Activated naive CD4-positive, alpha-beta T cell treated with anti-CD3 and anti-CD28 coated beads, Interleukin-2, amount 50 U/mL, for 72 hours (primary cell): ENCODE measurements around the gene PSME2. TPM values are rescaled to one million over a fixed set of nuclear protein-coding genes. Genes with fewer than 3 reads are reported as not detected.

ENCODE experiments used
- ATAC-seq, 2 donors: fragments of 150-1000 bp; cut with Tn5 transposase; 2 replicates each; pipeline ENCODE4 v1.10.0; 2021; ENCODE audit warnings: mild to moderate bottlenecking in 2 of 2, moderate library complexity in 2 of 2
- DNase-seq, 2 donors: peaks; one replicate each; pipeline ENCODE4 v3.0.0; 2021 to 2022; ENCODE audit warnings: low spot score in 2 of 2
- H3K27ac Mint-ChIP-seq, 2 donors: one replicate each; pipeline ENCODE4 v1.8.0; 2022; ENCODE audit warnings: mild to moderate bottlenecking in 2 of 2, mixed read lengths in 2 of 2
- H3K36me3 Mint-ChIP-seq, 2 donors: one replicate each; pipeline ENCODE4 v1.8.0; 2022; ENCODE audit warnings: mixed read lengths in 2 of 2
- H3K9me3 Mint-ChIP-seq, 2 donors: one replicate each; pipeline ENCODE4 v1.8.0; 2022; ENCODE audit warnings: mixed read lengths in 2 of 2
- total RNA-seq, 2 donors: library from RNA; stranded (reverse); gene quantifications; one replicate each; pipeline ENCODE4 v1.2.3, GENCODE V29; 2022

Gene PSME2
- total RNA-seq, 2 donors from 2014 or later: 452 to 507 TPM

DNA sequence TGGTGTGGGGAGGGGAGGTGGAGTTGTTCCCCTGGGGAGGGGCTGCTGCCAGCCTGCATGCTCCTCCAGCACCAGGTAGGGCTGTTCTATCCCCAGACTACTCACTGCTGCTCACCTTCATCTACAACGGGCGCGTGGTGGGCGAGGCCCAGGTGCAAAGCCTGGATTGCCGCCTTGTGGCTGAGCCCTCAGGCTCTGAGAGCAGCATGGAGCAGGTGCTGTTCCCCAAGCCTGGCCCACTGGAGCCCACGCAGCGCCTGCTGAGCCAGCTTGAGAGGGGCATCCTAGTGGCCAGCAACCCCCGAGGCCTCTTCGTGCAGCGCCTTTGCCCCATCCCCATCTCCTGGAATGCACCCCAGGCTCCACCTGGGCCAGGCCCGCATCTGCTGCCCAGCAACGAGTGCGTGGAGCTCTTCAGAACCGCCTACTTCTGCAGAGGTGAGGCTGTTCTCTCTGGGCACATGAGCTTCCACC is 18.1 kb upstream of the PSME2 start:
- peak overlapping the region; percentile 100 for H3K27ac Mint-ChIP-seq
- no peak for ATAC-seq
- no peaks in the 10 kb centered on the region for H3K9me3 Mint-ChIP-seq
- no peak for DNase-seq
- peaks cover 38 to 81% of the 10 kb centered on the region in 2 donors for H3K36me3 Mint-ChIP-seq

- Mint-ChIP-seq H3K36me3 (peaks cover 33 to 71% of the 10 kb centered on the region in 2 donors), H3K9me3 (no peaks in the 10 kb centered on the region), H3K27ac (peak overlapping the region; percentile 100)
- DNase-seq (no peak), ATAC-seq (peak in 1 of 2 donors; percentile 23)
Measured at GRCh38 chr14:24162093-24162492, 15.7 kb upstream of the PSME2 start.

DNA sequence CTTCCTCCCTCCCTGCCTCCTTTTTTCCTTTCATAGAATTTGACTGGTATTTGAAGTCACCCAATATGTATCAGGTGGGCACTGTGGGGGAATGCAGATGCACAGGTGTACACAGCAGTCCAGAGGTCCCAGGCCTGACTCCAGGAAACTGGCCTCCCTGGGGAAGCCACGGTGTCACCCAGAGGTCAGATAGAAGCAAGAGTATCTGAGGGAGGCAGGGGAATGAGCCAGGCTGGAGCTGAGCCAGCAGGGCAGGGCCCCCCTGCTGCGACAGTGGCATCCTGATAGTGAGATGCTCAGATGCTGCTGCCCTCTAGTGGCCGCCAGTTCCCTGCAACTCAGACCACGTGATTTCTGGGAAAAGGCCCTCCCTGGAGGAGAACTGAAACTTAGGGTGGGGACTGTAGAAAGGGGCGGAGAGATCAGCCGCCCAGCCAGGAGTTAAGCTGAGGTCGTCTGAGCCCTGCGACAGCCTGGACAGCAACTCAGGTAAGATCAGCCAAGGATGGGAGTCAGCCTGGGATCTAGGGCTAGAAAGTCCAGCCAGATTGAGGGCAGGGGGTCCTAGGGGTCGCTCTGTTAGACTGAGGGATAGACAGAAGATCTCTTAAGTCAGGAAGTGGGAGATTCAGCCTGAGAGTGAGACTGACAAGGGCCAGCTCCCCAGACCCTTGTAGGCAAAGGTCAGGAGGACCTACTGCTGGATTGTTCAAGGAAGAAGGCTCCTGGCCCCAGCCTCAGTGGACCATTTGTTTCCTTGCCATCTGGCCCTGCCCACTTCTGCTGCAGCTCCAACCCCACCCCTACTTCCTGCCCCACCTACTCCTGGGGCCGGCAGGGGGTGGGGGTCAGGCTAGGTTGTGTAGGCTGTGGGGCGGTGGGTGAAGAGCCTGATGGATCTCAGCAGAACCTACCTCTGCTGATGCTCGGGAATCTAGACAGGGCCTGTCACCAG is 14.7 kb upstream of the PSME2 start, which contains the start of gene IRF9:
Gene IRF9, plus strand, starts transcription at position 416 of the 955 bp plus-strand sequence. CDS start 880 bp downstream, outside the sequence.
- ATAC-seq: peak; percentile 86 to 89
- peak; percentile 98 to 100 for DNase-seq
- Mint-ChIP-seq H3K9me3 (no peaks in the 10 kb centered on the region), H3K27ac (peak within 1 kb of the TSS; percentile 100), H3K36me3 (peaks cover 33 to 69% of the 10 kb centered on the region in 2 donors)

GRCh38 chr14:24160499-24160849 is 14.1 kb upstream of the PSME2 start:
- ATAC-seq (no peak), DNase-seq (no peak)
- Mint-ChIP-seq H3K9me3 (no peaks in the 10 kb centered on the region), H3K27ac (peak overlapping the region; percentile 100), H3K36me3 (peaks cover 33 to 70% of the 10 kb centered on the region in 2 donors)

GRCh38 chr14:24159777-24160498 is 13.5 kb upstream of the PSME2 start:
- no peaks in the 10 kb centered on the region for H3K9me3 Mint-ChIP-seq
- H3K36me3 Mint-ChIP-seq: peaks cover 33 to 67% of the 10 kb centered on the region in 2 donors
- no peak for DNase-seq
- no peak for ATAC-seq
- H3K27ac Mint-ChIP-seq: peak overlapping the region; percentile 100

GRCh38 chr14:24157331-24157730 is 10.9 kb upstream of the PSME2 start:
- peak overlapping the region; percentile 19 to 83 for H3K27ac Mint-ChIP-seq

GRCh38 chr14:24156840-24157239 is 10.4 kb upstream of the PSME2 start:
- DNase-seq: no peak
- Mint-ChIP-seq H3K27ac (peak overlapping the region; percentile 19 to 78), H3K36me3 (peaks cover 16 to 40% of the 10 kb centered on the region in 2 donors), H3K9me3 (no peaks in the 10 kb centered on the region)
- no peak for ATAC-seq

More at GRCh38 chr14:24157331-24157730, 10.9 kb upstream of the PSME2 start:
- ATAC-seq (no peak), DNase-seq (no peak)
- peaks cover 21 to 45% of the 10 kb centered on the region in 2 donors for H3K36me3 Mint-ChIP-seq
- H3K9me3 Mint-ChIP-seq: no peaks in the 10 kb centered on the region

GRCh38 chr14:24155100-24155499 is 8.7 kb upstream of the PSME2 start:
- peaks cover 0 to 31% of the 10 kb centered on the region in 2 donors for H3K36me3 Mint-ChIP-seq
- no peaks in the 10 kb centered on the region for H3K9me3 Mint-ChIP-seq
- no peak for ATAC-seq
- DNase-seq: no peak
- peak overlapping the region in 1 of 2 donors; percentile 72 for H3K27ac Mint-ChIP-seq

- peak overlapping the region in 1 of 2 donors; percentile 82 for H3K27ac Mint-ChIP-seq
- H3K36me3 Mint-ChIP-seq: peaks cover 18 to 37% of the 10 kb centered on the region in 2 donors
- ATAC-seq: no peak
Measured at GRCh38 chr14:24151404-24152080, 5.1 kb upstream of the PSME2 start.

GRCh38 chr14:24150993-24151392 is 4.6 kb upstream of the PSME2 start:
- Mint-ChIP-seq H3K9me3 (no peaks in the 10 kb centered on the region), H3K27ac (peak overlapping the region in 1 of 2 donors; percentile 82), H3K36me3 (peaks cover 23 to 42% of the 10 kb centered on the region in 2 donors)
- no peak for ATAC-seq
- no peak for DNase-seq

More at GRCh38 chr14:24151404-24152080, 5.1 kb upstream of the PSME2 start:
- no peak for DNase-seq
- H3K9me3 Mint-ChIP-seq: no peaks in the 10 kb centered on the region

DNA sequence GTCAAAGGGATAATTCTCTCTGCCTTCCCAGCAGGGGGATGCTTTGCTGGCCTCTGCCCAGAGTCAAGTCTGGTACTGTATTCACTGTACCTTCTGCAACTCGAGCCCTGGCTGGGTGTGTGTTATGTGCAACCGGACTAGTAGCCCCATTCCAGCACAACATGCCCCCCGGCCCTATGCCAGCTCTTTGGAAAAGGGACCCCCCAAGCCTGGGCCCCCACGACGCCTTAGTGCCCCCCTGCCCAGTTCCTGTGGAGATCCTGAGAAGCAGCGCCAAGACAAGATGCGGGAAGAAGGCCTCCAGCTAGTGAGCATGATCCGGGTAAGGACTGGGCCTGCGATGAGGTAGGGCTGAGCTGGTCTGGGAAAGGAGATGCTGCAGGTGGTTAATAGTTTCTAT is 4.2 kb upstream of the PSME2 start:
- H3K36me3 Mint-ChIP-seq: peaks cover 28 to 42% of the 10 kb centered on the region in 2 donors
- H3K9me3 Mint-ChIP-seq: no peaks in the 10 kb centered on the region
- ATAC-seq (no peak), DNase-seq (no peak)
- H3K27ac Mint-ChIP-seq: no peak overlapping the region

- peak overlapping the region in 1 of 2 donors; percentile 96 for H3K27ac Mint-ChIP-seq
- DNase-seq (no peak), ATAC-seq (no peak)
- H3K9me3 Mint-ChIP-seq: no peaks in the 10 kb centered on the region
- peaks cover 33 to 43% of the 10 kb centered on the region in 2 donors for H3K36me3 Mint-ChIP-seq
Measured at GRCh38 chr14:24150061-24150460, 3.7 kb upstream of the PSME2 start.

DNA sequence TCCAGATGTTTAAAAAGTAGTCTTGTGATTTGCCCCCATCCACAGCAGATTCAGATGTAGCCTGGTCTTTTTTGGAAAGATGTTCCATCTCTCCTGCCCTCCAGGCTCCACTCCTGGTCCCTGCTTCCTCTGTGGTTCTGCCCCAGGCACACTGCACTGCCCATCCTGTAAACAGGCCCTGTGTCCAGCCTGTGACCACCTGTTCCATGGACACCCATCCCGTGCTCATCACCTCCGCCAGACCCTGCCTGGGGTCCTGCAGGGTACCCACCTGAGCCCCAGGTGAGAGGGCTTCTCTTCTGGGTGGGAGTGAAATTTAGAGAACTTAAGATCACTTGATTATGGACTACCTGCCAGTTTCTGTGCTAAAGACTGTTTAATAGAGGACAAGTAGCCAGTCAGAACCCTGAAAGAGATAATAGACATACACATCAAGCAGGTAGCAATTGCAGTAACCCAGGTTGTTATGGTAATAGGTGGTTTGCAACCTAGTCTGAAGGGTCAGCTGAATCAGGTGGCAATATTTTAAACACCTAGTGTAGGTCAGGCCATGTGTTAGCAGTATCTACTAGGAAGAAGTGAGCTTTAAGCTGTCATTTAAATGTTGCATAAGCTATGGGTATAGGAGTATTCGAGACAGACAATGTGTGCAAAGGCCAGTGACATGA is 3.0 kb upstream of the PSME2 start:
- peaks cover 39 to 49% of the 10 kb centered on the region in 2 donors for H3K36me3 Mint-ChIP-seq

DNA sequence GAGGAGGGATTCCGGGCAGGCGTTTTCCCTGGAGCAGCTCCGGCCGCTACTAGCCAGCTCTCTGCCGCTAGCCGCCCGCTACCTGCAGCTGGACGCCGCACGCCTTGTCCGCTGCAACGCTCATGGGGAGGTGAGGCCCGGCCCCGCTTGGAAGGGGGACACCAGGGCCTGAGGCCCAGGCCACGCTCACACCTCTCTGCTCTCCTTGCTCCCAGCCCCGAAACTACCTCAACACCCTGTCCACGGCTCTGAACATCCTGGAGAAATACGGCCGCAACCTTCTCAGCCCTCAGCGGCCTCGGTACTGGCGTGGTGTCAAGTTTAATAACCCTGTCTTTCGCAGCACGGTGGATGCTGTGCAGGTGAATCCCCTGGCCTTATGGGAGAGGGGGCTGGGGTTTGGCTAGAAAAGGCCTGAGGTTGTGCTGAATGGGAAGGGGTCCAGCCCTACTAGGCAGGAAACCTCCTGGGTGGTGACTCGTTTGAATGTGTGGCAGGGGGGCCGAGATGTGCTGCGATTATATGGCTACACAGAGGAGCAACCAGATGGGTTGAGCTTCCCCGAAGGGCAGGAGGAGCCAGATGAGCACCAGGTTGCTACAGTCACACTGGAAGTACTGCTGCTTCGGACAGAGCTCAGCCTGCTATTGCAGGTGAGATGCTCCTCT is 1.5 kb upstream of the PSME2 start:
- Mint-ChIP-seq H3K36me3 (peaks cover 51 to 60% of the 10 kb centered on the region in 2 donors), H3K27ac (peak overlapping the region; percentile 95 to 96), H3K9me3 (no peaks in the 10 kb centered on the region)
- ATAC-seq (no peak), DNase-seq (no peak)

More for the DNA sequence above, 3.0 kb upstream of the PSME2 start:
- H3K9me3 Mint-ChIP-seq: no peaks in the 10 kb centered on the region
- ATAC-seq (no peak), DNase-seq (no peak)
- H3K27ac Mint-ChIP-seq: peak overlapping the region; percentile 95 to 96

- H3K36me3 Mint-ChIP-seq: peaks cover 54 to 67% of the 10 kb centered on the region in 2 donors
- H3K27ac Mint-ChIP-seq: peak within 1 kb of the TSS; percentile 96 to 99
- H3K9me3 Mint-ChIP-seq: no peaks in the 10 kb centered on the region
- peak; percentile 97 for DNase-seq
- peak; percentile 87 to 89 for ATAC-seq
Measured at GRCh38 chr14:24146978-24147760, 759 bp upstream of the PSME2 start, which contains the start of gene RNF31. Gene RNF31 (plus strand): TSS chr14:24147498. CDS start chr14:24147699, 201 bp downstream.
